Esophagus squamous epithelium (tissue), 5 donors: Measurements from ENCODE around the gene LOC101059915.
"Not testable (repeated sequence)": the region's sequence is repeated elsewhere in the genome, so short reads cannot be mapped to it uniquely, and the experiment has no call there.

Source experiments
- DNase-seq: peaks from one replicate; lab custom pipeline; 2025; lab: John Stamatoyannopoulos, UW
- H3K27ac ChIP-seq, 4 donors: fragments of 200-600 bp; sonication (generic); one replicate each; pipeline ENCODE4 v1.5.1; 2016 to 2019; ENCODE audit warnings: mild to moderate bottlenecking in 1 of 4
- H3K27me3 ChIP-seq, 4 donors: fragments of 200-600 bp; sonication (generic); 1 replicate in 3 of 4; 2 replicates in 1 of 4; pipeline versions ENCODE4 v1.5.1 to v1.6.0; 2017 to 2021; ENCODE audit warnings: antibody characterized with exemption in 1 of 4
- H3K36me3 ChIP-seq, 3 donors: fragments of 200-600 bp; sonication (generic); one replicate each; pipeline ENCODE4 v1.5.1; 2016 to 2019
- H3K4me1 ChIP-seq, 3 donors: fragments of 200-600 bp; sonication (generic); one replicate each; pipeline ENCODE4 v1.5.1; 2017 to 2019
- H3K4me3 ChIP-seq, 4 donors: fragments of 200-600 bp; sonication (generic); 1 replicate in 3 of 4; 2 replicates in 1 of 4; pipeline ENCODE4 v1.5.1; 2016 to 2019; ENCODE audit warnings: mild to moderate bottlenecking in 2 of 4, moderate library complexity in 1 of 4
- H3K9me3 ChIP-seq, 3 donors: fragments of 200-600 bp; sonication (generic); one replicate each; pipeline ENCODE4 v1.5.1; 2016 to 2019
- CTCF ChIP-seq, 6 experiments: fragments of 450-650 bp in 4 of 6; fragments of 200-600 bp in 2 of 6; sonication (generic) in 2 of 6; IDR thresholded peaks; one replicate each; pipeline ENCODE4 v1.5.1; 2016 to 2019; ENCODE audit warnings: antibody characterized with exemption in 6 of 6, mild to moderate bottlenecking in 4 of 6, moderate library complexity in 4 of 6
- POLR2A ChIP-seq, 4 donors: fragments of 450-650 bp; IDR thresholded peaks; one replicate each; pipeline ENCODE4 v1.6.1; 2017; ENCODE audit warnings: antibody characterized with exemption in 4 of 4, mild to moderate bottlenecking in 4 of 4, moderate library complexity in 3 of 4
- WGBS, 2 donors: methylation state at CpG; one replicate each; pipeline ENCODE4 v1.1.5; 2018; 5-methylcytosine and 5-hydroxymethylcytosine counted together
- intact Hi-C: fragments of 100-400 bp; cut with DNase I; formaldehyde crosslinking; loops from one replicate; pipeline ENCODE4 v1.15.0; 2022
- donor health status: DM: yes; HTN: yes; CAD: no.

The LOC101059915 gene

GRCh38 chrX:71664202-71664601 lies 3.1 kb upstream of the LOC101059915 start:
- intact Hi-C loops, H3K36me3 ChIP-seq, H3K4me3 ChIP-seq, H3K27ac ChIP-seq, H3K4me1 ChIP-seq, H3K27me3 ChIP-seq, H3K9me3 ChIP-seq, DNase-seq: not testable (repeated sequence)
- TF ChIP-seq CTCF (IDR thresholded peaks at IDR 0.05), result peak in 1 of 6 experiments; percentile 26
- 90 to 100% methylated on average over 1 to 2 of the region's 8 CpGs for WGBS, 2 donors

GRCh38 chrX:71664889-71665491 lies 2.4 kb upstream of the LOC101059915 start:
- 84% methylated on average over 14 of the region's 16 CpGs; no CpG with 5 or more reads in 1 of the 2 donors for WGBS, 2 donors
- no peak for DNase-seq
- intact Hi-C loops, result no loop called here

GRCh38 chrX:71665747-71666146 lies 1.6 kb upstream of the LOC101059915 start:
- 80% methylated on average over 2 of the region's 10 CpGs; no CpG with 5 or more reads in 1 of the 2 donors for WGBS, 2 donors
- Histone ChIP-seq H3K27me3 (no peaks in the 10 kb centered on the region), H3K9me3 (no peaks in the 10 kb centered on the region), H3K36me3 (no peaks in the 10 kb centered on the region), H3K27ac (no peak overlapping the region), H3K4me1 (peaks cover 0 to 9% (median 0%) of the 10 kb centered on the region in 3 donors), H3K4me3 (no peak overlapping the region)
- DNase-seq, result no peak
- intact Hi-C loops, result no loop called here
- TF ChIP-seq CTCF (IDR thresholded peaks at IDR 0.05), result no peak
- no peak for TF ChIP-seq POLR2A (IDR thresholded peaks at IDR 0.05)

More at GRCh38 chrX:71664889-71665491, 2.4 kb upstream of the LOC101059915 start:
- Histone ChIP-seq H3K9me3 (no peaks in the 10 kb centered on the region), H3K36me3 (no peaks in the 10 kb centered on the region), H3K27ac (no peak overlapping the region), H3K4me1 (peaks cover 0 to 6% (median 0%) of the 10 kb centered on the region in 3 donors), H3K27me3 (no peaks in the 10 kb centered on the region), H3K4me3 (no peak overlapping the region)
- no peak for TF ChIP-seq CTCF (IDR thresholded peaks at IDR 0.05)
- no peak for TF ChIP-seq POLR2A (IDR thresholded peaks at IDR 0.05)

GRCh38 chrX:71666240-71667223 lies 814 bp upstream of the LOC101059915 start:
- intact Hi-C loops, result no loop called here

More at GRCh38 chrX:71666240-71667223, 814 bp upstream of the LOC101059915 start:
- no peaks in the 10 kb centered on the region for H3K36me3 ChIP-seq
- no peak overlapping the region for H3K4me3 ChIP-seq
- peaks cover 0 to 9% (median 0%) of the 10 kb centered on the region in 3 donors for H3K4me1 ChIP-seq
- DNase-seq, result no peak
- 92 to 100% methylated on average over 5 to 28 of the region's 48 CpGs for WGBS, 2 donors
- H3K27me3 ChIP-seq, result no peaks in the 10 kb centered on the region
- no peak overlapping the region for H3K27ac ChIP-seq
- TF ChIP-seq CTCF (IDR thresholded peaks at IDR 0.05) (no peak), POLR2A (IDR thresholded peaks at IDR 0.05) (no peak)
- H3K9me3 ChIP-seq, result no peaks in the 10 kb centered on the region
